Spleen (tissue), 11 donors: ENCODE results near the gene TMBIM1. TPM values are rescaled to one million over a fixed set of nuclear protein-coding genes. Genes with fewer than 3 reads are reported as not detected.
A peak's percentile ranks its signal among the peaks of the same experiment; 100 is the strongest.

Source experiments
- DNase-seq: peaks from one replicate; pipeline ENCODE4 v3.0.0-alpha.2; 2020
- H3K27ac ChIP-seq, 8 donors: fragments of 200-600 bp; sonication (generic) in 7 of 8; 1 replicate in 4 of 8; 2 replicates in 4 of 8; pipeline versions ENCODE4 v1.5.0 to v1.8.0; 2016 to 2021; ENCODE audit warnings: inconsistent platforms in 4 of 8, mild to moderate bottlenecking in 4 of 8, moderate library complexity in 1 of 8
- H3K27me3 ChIP-seq, 7 donors: fragments of 200-600 bp; sonication (generic) in 6 of 7; replicated peaks in 1 of 7; 1 replicate in 4 of 7; 2 replicates in 3 of 7; pipeline versions ENCODE4 v1.5.0 to v1.8.0; 2016 to 2021; ENCODE audit warnings: inconsistent platforms in 3 of 7, mild to moderate bottlenecking in 1 of 7
- H3K36me3 ChIP-seq, 6 donors: fragments of 200-600 bp; sonication (generic) in 5 of 6; 1 replicate in 4 of 6; 2 replicates in 2 of 6; pipeline versions ENCODE4 v1.5.0 to v1.8.0; 2016 to 2021; ENCODE audit warnings: inconsistent platforms in 2 of 6
- H3K4me1 ChIP-seq, 6 donors: fragments of 200-600 bp; sonication (generic) in 5 of 6; 1 replicate in 3 of 6; 2 replicates in 3 of 6; pipeline versions ENCODE4 v1.5.0 to v1.8.0; 2016 to 2021; ENCODE audit warnings: inconsistent platforms in 3 of 6
- H3K4me3 ChIP-seq, 8 donors: fragments of 200-600 bp; sonication (generic) in 7 of 8; 1 replicate in 4 of 8; 2 replicates in 4 of 8; pipeline versions ENCODE4 v1.5.0 to v1.8.0; 2016 to 2021; ENCODE audit warnings: inconsistent platforms in 4 of 8, mild to moderate bottlenecking in 4 of 8, moderate library complexity in 2 of 8
- H3K9me3 ChIP-seq, 8 donors: fragments of 200-600 bp; sonication (generic) in 7 of 8; 1 replicate in 4 of 8; 2 replicates in 4 of 8; pipeline versions ENCODE4 v1.5.0 to v1.8.0; 2016 to 2021; ENCODE audit warnings: inconsistent platforms in 4 of 8
- POLR2A ChIP-seq, 3 donors: fragments of 450-650 bp; IDR thresholded peaks; one replicate each; pipeline ENCODE4 v1.5.1; 2017; ENCODE audit warnings: antibody characterized with exemption in 3 of 3, mild to moderate bottlenecking in 1 of 3
- POLR2AphosphoS5 ChIP-seq, 3 donors: sonication (generic); formaldehyde crosslinking; IDR thresholded peaks; one replicate each; pipeline ENCODE4 v1.5.1; 2017; ENCODE audit warnings: antibody characterized with exemption in 3 of 3
- WGBS, 5 donors: extraction: QIAGEN DNeasy Blood & Tissue Kit in 3 of 5; methylation state at CpG; one replicate each; pipeline versions ENCODE4 v1.1.5 to v1.1.7; 2013 to 2018; 5-methylcytosine and 5-hydroxymethylcytosine counted together
- intact Hi-C: fragments of 100-400 bp; cut with DNase I; formaldehyde crosslinking; loops from one replicate; pipeline ENCODE4 v1.15.0; 2023; ENCODE audit warnings: low total_unique reads
- polyA plus RNA-seq, 3 donors: library from polyadenylated mRNA; stranded (reverse); fragments of 200-250 nt; gene quantifications; one replicate each; pipeline ENCODE4 v1.2.1, GENCODE V29; 2013
- total RNA-seq, 7 donors: library from RNA; depleted of rRNA in 3 of 7; stranded (reverse); fragments of >200 nt in 3 of 7; fragmentation: NEBNext Ultra II Directional in 4 of 7; extraction: Animal tissue kit (Norgen Biotek cat#: 25700) in 4 of 7; gene quantifications; one replicate each; pipeline versions ENCODE4 v1.1.0 to v1.2.1, GENCODE V29; 2016 to 2021
- TF ChIP-seq, protein P1 (sequence below), 11 experiments: fragments of 200-600 bp in 7 of 11; fragments of 450-650 bp in 4 of 11; sonication (generic) in 4 of 11; IDR thresholded peaks in 8 of 11; conservative IDR thresholded peaks in 3 of 11; 1 replicate in 7 of 11; 2 replicates in 4 of 11; pipeline versions ENCODE4 v1.4.0 to v1.8.0; 2016 to 2021; ENCODE audit warnings: antibody characterized with exemption in 11 of 11, inconsistent platforms in 4 of 11, mild to moderate bottlenecking in 1 of 11
- donor health status: healthy with polysubstance abuse.
- donor health status: DM: no; HTN: no; CAD: no; lungs with moderate emphysema.
- donor health status: DM: no; HTN: no; CAD: no.
- donor health status: Bipolar disorder and iron deficiency.
- donor health status: healthy.
- donor health status: DM: no; HTN: no; CAD: no.
- donor health status: DM: yes; HTN: yes; CAD: no.

Gene TMBIM1
- total and polyA plus RNA-seq, 10 donors: 17.2 to 121 (median 85.2) TPM

GRCh38 chr2:218266316-218266979, 25.9 kb downstream of the TMBIM1 start:
- peak; percentile 73 for DNase-seq
- H3K4me3 ChIP-seq: no peak overlapping the region
- no peak overlapping the region for H3K27ac ChIP-seq
- no peaks in the 10 kb centered on the region for H3K9me3 ChIP-seq
- intact Hi-C loops: no loop called here
- peak in 1 of 3 donors; percentile 10 for TF ChIP-seq POLR2AphosphoS5 (IDR thresholded peaks at IDR 0.05)
- TF ChIP-seq, protein P1, sequence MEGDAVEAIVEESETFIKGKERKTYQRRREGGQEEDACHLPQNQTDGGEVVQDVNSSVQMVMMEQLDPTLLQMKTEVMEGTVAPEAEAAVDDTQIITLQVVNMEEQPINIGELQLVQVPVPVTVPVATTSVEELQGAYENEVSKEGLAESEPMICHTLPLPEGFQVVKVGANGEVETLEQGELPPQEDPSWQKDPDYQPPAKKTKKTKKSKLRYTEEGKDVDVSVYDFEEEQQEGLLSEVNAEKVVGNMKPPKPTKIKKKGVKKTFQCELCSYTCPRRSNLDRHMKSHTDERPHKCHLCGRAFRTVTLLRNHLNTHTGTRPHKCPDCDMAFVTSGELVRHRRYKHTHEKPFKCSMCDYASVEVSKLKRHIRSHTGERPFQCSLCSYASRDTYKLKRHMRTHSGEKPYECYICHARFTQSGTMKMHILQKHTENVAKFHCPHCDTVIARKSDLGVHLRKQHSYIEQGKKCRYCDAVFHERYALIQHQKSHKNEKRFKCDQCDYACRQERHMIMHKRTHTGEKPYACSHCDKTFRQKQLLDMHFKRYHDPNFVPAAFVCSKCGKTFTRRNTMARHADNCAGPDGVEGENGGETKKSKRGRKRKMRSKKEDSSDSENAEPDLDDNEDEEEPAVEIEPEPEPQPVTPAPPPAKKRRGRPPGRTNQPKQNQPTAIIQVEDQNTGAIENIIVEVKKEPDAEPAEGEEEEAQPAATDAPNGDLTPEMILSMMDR (IDR thresholded peaks at IDR 0.05 in 8 of 11, conservative IDR thresholded peaks at IDR 0.05 in 3 of 11): no peak
- H3K36me3 ChIP-seq: peaks cover 0 to 63% (median 49%) of the 10 kb centered on the region in 6 donors
- 92 to 96% (median 93%) methylated on average over 11 to 15 of the region's 15 CpGs for WGBS, 5 donors
- H3K27me3 ChIP-seq: no peaks in the 10 kb centered on the region
- peaks cover 19 to 84% (median 54%) of the 10 kb centered on the region in 6 donors for H3K4me1 ChIP-seq

GRCh38 chr2:218265626-218266025, 26.7 kb downstream of the TMBIM1 start:
- Histone ChIP-seq H3K4me1 (peaks cover 11 to 84% (median 54%) of the 10 kb centered on the region in 6 donors), H3K36me3 (peaks cover 0 to 63% (median 49%) of the 10 kb centered on the region in 6 donors), H3K4me3 (no peak overlapping the region), H3K27me3 (no peaks in the 10 kb centered on the region), H3K9me3 (no peaks in the 10 kb centered on the region), H3K27ac (peak overlapping the region in 1 of 8 donors; percentile 82)
- WGBS, 5 donors: 85 to 96% (median 91%) methylated on average over 6 to 8 of the region's 8 CpGs
- TF ChIP-seq, protein P1 (IDR thresholded peaks at IDR 0.05 in 8 of 11, conservative IDR thresholded peaks at IDR 0.05 in 3 of 11): no peak
- TF ChIP-seq POLR2AphosphoS5 (IDR thresholded peaks at IDR 0.05): no peak
- TF ChIP-seq POLR2A (IDR thresholded peaks at IDR 0.05): no peak
- intact Hi-C loops: no loop called here
- peak; percentile 71 for DNase-seq

- no peaks in the 10 kb centered on the region for H3K9me3 ChIP-seq
- no peak overlapping the region for H3K4me3 ChIP-seq
- peak overlapping the region in 2 of 8 donors; percentile 82 to 84 for H3K27ac ChIP-seq
- H3K27me3 ChIP-seq: no peaks in the 10 kb centered on the region
- H3K4me1 ChIP-seq: peaks cover 11 to 88% (median 60%) of the 10 kb centered on the region in 6 donors
- DNase-seq: peak; percentile 72
- WGBS, 5 donors: 89 to 96% (median 92%) methylated on average over 16 to 22 of the region's 22 CpGs
- peaks cover 0 to 63% (median 49%) of the 10 kb centered on the region in 6 donors for H3K36me3 ChIP-seq
- TF ChIP-seq POLR2AphosphoS5 (IDR thresholded peaks at IDR 0.05) (peak in 2 of 3 donors; percentile 19 to 38), POLR2A (IDR thresholded peaks at IDR 0.05) (no peak)
- intact Hi-C loops: no loop called here
These were observed 27.3 kb downstream of the TMBIM1 start for GRCh38 chr2:218264773-218265561.

DNA sequence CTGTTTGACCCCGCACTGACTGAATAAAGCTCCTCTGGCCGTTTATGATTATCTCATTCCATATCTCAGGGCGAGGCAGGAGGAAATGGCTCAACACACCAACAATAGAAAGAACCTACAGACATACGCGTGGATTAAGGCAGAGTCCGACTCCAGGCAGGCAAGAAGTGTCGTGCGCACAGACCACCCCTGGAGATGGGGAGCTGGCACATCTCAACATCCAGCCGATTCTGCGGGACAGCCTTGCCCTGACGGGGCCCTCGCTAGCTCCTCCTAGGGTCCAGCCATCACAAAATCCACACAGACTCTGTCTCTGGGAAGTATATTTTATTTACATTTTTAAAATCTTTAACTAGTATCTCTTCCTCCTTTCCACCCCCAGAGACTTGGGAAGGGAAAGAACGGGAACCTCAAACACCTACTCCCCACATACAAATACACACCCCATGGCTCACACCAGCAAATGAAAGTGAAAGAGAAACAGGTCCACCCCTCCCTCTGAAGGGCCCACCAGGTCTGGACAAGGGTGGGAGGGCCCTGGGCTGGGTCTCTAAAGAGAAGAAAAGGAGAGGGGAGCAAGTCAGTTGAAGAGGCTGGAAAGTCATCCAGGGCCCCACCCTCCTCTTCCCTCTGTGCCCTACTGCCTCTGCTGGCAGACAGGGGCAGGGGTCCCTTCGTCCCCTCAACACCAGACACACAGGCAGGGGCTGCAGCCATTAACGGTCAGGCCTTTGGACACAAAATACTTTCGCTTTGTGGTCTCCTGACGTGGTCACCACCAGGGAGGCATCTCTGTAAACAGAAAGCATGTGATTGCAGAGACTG, 28.3 kb downstream of the TMBIM1 start:
- peak overlapping the region in 2 of 8 donors; percentile 82 to 84 for H3K27ac ChIP-seq

More for the DNA sequence above, 28.3 kb downstream of the TMBIM1 start:
- Histone ChIP-seq H3K9me3 (no peaks in the 10 kb centered on the region), H3K36me3 (peaks cover 0 to 63% (median 49%) of the 10 kb centered on the region in 6 donors), H3K4me3 (no peak overlapping the region), H3K27me3 (no peaks in the 10 kb centered on the region), H3K4me1 (peaks cover 16 to 91% (median 63%) of the 10 kb centered on the region in 6 donors)
- intact Hi-C loops: no loop called here
- no peak for DNase-seq
- WGBS, 5 donors: 78 to 85% (median 80%) methylated on average over 16 to 17 of the region's 17 CpGs
- TF ChIP-seq, protein P1 (IDR thresholded peaks at IDR 0.05 in 8 of 11, conservative IDR thresholded peaks at IDR 0.05 in 3 of 11): no peak
- TF ChIP-seq POLR2AphosphoS5 (IDR thresholded peaks at IDR 0.05) (no peak), POLR2A (IDR thresholded peaks at IDR 0.05) (no peak)
